Stimulated activated CD4-positive, alpha-beta T cell treated with anti-CD3 and anti-CD28 coated beads, Interleukin-1b, Interleukin-23, amount 100 ng/mL, for 4 hours (primary cell): ENCODE data around the gene TBL1X.

Source experiments
- DNase-seq, 2 donors: peaks; one replicate each; pipeline ENCODE4 v3.0.0-alpha.2; 2020; ENCODE audit warnings: low read depth in 2 of 2

Gene TBL1X

DNA sequence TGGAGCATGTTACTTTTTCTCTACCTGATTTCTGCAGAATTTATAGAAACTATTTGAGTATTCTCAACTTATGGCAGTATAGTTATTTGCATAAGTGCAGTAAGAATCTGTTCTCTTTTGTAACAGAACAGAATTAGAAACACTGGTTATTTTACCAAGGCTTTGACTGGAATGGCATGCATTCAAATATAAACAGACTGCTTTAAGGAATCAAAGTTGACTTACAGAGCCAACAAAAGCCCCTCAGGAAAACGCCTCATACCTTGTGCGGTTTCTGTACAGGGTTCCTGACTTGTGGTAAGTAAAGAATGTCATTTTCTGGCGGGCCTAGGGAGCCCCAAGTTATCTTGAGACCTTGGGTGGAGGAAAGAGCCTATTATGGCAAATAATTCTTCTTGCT, 203.7 kb downstream of the TBL1X start:
- DNase-seq = no peak

DNA sequence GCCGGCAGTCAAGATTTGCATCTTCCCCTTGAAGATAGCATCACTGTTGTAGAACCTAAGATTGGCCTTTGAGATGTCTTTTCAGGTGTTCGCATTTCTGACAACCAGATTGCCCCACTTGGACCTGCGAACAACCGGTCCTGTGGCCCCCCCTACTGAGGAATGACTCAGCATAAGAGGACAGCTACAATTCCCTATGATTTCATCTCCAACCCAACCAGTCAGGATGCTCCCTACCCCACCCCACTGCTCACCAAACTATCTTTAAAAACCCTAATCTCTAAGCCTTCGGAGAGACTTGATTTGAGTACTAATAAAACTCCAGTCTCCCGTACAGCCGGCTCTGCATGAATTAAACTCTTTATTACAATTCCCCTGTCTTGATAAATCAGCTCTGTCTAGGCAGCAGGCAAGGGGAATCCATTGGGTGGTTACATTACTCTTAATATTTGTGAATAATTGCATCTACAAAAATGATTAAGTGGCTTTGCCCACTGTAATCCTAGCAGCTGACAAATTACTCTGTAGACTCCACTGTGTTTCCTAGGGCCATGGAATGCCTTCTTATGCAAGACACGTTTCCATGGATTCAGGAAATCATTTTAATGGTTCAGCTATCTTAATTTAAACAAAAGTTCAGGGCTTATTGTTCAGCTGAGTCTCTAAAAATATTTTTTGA, 205.4 kb downstream of the TBL1X start:
- no peak for DNase-seq

GRCh38 chrX:9671998-9672397, 207.1 kb downstream of the TBL1X start:
- DNase-seq = no peak

- DNase-seq = no peak
These were observed 211.4 kb downstream of the TBL1X start for GRCh38 chrX:9676306-9676705.

GRCh38 chrX:9676738-9677097, 211.9 kb downstream of the TBL1X start:
- DNase-seq = no peak

- no peak for DNase-seq
These were observed 212.4 kb downstream of the TBL1X start for GRCh38 chrX:9677098-9677739.

DNA sequence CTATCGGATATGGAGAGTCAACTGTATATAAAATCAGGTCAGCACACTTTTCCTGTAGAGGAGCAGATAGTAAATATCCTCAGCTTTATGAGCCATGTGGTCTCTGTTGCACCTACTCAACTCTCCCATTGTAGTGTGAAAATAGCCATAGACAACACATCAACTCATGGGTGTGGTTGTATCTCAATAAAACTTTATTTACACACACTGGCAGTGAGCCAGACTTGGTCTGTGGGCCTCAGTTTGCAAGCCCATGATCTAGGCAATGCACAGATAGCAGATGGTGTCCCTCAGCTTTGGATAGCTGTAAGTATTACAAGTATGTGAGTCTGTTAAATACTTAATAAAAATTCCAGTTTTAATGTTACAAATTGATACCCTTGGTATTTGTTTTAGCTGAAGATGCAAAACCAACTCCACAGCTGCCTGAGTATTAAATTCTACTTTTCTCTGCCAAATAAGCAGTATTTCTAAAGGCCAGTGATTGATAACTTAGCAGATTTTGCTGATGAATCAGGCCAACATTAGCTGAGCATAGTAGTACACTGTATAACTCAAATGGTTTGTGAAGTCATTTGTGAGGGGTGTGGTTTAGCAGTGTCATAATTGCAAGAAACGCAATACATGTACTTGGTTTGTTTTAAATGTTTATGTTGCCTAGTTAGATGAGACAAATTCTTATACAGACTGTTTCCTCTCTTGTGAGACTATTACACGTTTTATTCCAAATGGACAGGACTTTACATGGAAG, 213.5 kb downstream of the TBL1X start:
- DNase-seq = no peak

DNA sequence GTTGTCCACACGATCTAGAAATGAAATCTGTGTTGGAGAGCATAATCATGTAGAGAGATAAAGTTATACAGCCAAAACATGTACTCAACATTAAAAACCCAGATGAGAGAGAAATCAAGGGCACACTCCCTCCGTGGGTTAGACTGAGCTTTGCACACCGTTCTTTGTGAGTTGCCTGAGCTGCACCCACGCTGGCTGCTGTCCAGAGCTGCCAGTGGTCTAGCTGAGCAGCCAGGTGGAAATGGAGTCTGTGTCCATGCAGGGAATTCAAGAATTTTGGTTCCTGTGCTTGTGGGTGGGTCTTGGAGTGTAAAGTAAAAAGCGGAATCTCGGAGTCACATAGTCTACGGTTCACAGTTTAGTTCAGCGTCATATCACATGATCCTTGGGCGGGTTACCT, 216.2 kb downstream of the TBL1X start:
- no peak for DNase-seq

- DNase-seq = no peak
These were observed 216.6 kb downstream of the TBL1X start for GRCh38 chrX:9681422-9681821.

GRCh38 chrX:9682456-9682855, 217.6 kb downstream of the TBL1X start:
- no peak for DNase-seq

- DNase-seq = no peak
These were observed 218.0 kb downstream of the TBL1X start for GRCh38 chrX:9682861-9683260.

- no peak for DNase-seq
These were observed 218.5 kb downstream of the TBL1X start for GRCh38 chrX:9683350-9683749.

GRCh38 chrX:9687899-9688298, 223.0 kb downstream of the TBL1X start:
- no peak for DNase-seq

DNA sequence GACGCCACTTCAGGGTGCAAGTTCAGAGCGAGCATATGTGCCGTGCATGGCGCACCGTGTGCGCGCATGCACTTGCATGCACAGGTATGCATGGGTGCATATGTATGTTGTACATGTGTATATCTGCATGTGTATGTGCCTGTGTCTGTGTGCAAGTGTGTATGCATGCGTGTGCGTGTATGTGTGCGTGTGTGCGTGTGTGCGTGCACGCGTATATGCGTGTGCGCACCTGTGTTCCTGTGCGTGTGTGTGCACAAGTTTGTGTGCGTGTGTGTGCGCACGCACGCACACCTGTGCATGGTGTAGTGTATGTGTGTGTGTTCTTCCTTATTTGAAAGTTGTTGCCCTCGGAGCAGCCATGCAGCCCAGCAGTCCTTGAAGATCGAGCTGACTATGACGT, 224.0 kb downstream of the TBL1X start:
- DNase-seq = no peak

DNA sequence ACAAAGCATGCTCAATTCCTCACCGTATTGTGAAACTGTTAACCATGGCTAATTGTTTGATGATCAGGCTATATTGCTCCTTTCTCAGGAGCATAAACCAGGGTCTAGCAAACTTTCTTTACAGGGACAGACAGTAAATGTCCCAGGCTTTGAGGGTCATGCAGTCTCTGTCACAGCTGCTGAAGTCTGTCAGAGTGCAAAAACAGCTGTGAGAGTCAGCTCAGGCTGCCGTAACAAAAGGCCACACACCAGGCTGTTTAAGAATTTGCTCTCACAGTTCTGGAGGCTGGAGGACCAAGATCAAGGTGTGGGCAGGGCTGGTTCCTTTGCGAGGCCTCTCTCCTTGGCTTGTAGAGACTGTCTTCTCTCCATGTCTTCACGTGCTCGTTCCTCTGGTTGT, 225.2 kb downstream of the TBL1X start:
- DNase-seq = no peak

- no peak for DNase-seq
These were observed 228.6 kb downstream of the TBL1X start for GRCh38 chrX:9693307-9694001.

GRCh38 chrX:9698576-9698975, 233.7 kb downstream of the TBL1X start:
- DNase-seq = no peak

- DNase-seq = no peak
These were observed 235.7 kb downstream of the TBL1X start for GRCh38 chrX:9700555-9700954.

DNA sequence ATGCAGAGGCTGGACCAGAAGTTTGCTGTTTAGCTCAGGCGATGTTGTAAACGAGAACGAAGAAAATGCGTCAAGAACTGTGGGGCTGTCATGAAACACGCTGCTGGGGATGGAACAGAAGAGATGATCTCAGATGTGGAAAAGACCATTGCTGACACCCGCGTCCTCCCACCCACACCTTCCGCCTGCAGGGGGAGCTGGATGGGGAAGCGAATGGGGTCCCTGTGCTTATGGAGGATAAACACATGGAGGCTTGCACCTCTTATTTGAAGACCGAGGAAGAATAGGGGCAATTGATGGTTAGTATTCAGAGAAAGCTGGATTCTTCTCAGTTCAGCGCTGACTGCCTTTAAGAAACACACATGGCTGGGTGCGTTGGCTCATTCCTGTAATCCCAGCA, 236.9 kb downstream of the TBL1X start:
- DNase-seq = no peak

DNA sequence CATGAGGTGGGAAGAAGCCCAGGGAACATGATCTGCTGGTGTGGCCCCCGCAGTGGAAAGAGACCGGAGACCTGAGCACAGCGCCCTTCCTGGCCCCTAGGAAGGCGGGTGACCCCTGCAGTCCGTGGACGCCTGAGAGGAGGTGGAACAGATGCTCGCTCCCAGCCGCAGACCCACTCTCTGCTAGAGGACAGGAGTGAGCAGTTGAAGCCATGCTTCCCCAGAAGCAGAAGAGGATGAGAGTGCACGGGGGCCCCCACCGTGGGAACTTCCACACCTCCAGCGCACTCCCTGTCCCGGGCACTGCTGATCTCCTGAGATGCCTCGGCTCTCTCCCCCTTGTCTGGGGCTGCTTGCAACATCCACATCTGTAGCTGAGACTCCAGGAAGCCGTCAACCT, 238.5 kb downstream of the TBL1X start:
- no peak for DNase-seq

GRCh38 chrX:9704876-9705465, 240.1 kb downstream of the TBL1X start:
- no peak for DNase-seq

- no peak for DNase-seq
These were observed 241.6 kb downstream of the TBL1X start for GRCh38 chrX:9706421-9706820.
